ENCODE data around the gene DPM1.

DPM1 gene

GRCh38 chr20:50957798-50958614, at the start of gene DPM1:
DPM1 (minus strand) TSS chr20:50958532; CDS start chr20:50958523, 9 bp downstream.
- peak; percentile 72 to 76 for DNase-seq (ENCODE audit: low read depth in 2 of 2)

DNA sequence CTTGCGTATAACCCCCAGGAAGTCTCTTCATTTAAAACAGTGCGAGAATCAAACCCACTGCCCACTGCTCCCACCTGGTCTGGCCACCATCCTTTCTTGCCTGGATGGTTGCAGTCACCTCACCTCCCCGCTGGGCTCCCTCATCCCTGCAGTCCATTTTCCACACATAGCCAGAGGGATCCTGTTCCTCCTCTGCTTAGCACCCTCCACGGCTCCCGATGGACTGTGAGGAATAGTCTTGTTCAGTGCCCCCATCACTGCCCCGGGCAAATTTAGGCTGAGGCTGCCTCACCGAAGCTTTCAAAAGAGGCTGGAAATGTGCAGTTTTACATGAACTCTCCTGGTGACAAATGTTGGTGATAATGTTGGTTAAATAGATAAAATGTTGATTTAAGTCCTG, 46.9 kb upstream of the DPM1 start:
- DNase-seq (ENCODE audit: low read depth in 2 of 2), result no peak

GRCh38 chr20:51004781-51005180, 46.4 kb upstream of the DPM1 start:
- no peak for DNase-seq (ENCODE audit: low read depth in 2 of 2)

DNA sequence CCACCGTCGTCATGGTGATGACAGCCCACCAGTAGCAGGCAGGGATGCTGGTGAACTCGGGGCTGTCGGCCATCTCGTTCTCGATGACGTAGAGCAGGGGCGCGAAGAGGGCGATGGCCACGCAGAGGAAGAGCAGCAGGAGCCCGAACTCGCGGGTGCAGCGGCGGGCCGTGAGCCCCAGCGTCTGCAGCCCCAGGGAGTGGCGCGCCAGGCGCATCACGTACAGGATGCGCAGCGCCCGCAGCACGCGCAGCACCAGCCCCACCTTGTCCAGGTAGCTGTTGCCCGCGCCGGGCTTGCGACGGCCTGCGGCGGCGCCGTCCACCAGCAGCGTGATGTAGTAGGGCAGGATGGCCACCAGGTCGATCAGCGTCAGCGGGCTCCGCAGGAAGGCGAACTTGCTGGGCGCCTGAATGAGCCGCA, 46.0 kb upstream of the DPM1 start:
- no peak for DNase-seq (ENCODE audit: low read depth in 2 of 2)

GRCh38 chr20:51003753-51004152, 45.4 kb upstream of the DPM1 start:
- DNase-seq (ENCODE audit: low read depth in 2 of 2), result no peak

DNA sequence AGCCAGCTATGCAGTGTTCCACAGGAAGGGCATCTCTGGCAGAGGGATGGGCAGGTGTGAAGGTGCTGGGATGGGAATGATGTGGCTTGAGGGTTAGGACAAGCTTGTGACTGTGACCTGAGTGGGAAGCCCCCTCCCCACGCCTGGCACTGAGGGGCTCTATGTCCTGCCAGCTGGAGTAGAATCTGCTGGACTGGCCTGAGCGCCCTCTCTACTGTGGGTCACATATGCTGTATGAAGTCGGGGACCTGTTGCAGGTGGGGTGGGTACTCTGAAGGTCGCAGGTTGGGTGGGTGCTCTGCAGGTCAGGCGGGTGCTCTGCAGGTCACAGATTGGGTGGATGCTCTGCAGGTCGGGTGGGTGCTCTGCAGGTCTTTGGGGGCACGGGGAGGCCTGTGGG, 44.3 kb upstream of the DPM1 start:
- no peak for DNase-seq (ENCODE audit: low read depth in 2 of 2)

DNA sequence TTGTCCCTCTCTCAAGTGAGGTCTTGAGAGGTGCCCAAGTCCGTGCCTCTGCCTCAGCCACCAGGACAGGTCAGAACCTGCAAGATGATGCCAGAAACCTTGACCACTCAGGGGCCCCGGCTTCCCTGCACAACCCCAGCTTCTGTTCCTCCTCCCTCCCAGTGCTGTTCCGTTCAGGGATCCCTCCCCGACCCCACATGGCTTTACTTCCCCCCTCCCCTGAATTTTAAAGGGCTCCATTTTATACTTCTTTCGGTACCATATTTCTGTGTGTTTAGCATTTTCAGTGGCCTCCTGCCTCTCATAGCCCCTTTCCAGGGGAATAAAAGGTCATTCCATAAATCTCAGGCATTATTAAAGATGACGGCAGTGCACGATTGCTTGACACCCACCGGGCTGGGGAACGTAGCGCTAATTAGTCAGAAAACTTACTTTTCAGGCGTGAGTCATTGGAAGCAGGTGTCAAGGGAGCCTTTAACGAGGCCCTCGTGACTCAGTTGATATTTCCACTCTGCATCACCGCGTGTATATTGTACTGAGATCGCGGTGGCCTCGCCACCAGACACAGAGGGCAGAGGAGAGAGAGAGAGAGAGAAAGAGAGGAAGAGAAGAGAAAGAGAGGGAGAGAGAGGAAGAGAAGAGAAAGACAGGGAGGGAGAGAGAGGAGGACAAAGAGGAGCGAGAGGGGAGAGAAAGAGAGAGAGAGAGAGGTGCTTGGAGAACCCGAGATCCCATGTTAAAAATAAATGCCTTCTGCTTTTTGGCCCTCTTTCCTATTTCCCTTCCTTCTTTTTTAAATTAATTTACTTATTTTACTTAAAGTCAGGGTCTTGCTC, 43.3 kb upstream of the DPM1 start:
- DNase-seq (ENCODE audit: low read depth in 2 of 2), result no peak

GRCh38 chr20:50999355-50999754, 41.0 kb upstream of the DPM1 start:
- DNase-seq (ENCODE audit: low read depth in 2 of 2), result no peak

GRCh38 chr20:50996901-50997865, 38.9 kb upstream of the DPM1 start:
- DNase-seq (ENCODE audit: low read depth in 2 of 2), result no peak

- DNase-seq (ENCODE audit: low read depth in 2 of 2), result no peak
These were observed 37.2 kb upstream of the DPM1 start for GRCh38 chr20:50995506-50995905.

GRCh38 chr20:50993876-50994275, 35.5 kb upstream of the DPM1 start:
- no peak for DNase-seq (ENCODE audit: low read depth in 2 of 2)

DNA sequence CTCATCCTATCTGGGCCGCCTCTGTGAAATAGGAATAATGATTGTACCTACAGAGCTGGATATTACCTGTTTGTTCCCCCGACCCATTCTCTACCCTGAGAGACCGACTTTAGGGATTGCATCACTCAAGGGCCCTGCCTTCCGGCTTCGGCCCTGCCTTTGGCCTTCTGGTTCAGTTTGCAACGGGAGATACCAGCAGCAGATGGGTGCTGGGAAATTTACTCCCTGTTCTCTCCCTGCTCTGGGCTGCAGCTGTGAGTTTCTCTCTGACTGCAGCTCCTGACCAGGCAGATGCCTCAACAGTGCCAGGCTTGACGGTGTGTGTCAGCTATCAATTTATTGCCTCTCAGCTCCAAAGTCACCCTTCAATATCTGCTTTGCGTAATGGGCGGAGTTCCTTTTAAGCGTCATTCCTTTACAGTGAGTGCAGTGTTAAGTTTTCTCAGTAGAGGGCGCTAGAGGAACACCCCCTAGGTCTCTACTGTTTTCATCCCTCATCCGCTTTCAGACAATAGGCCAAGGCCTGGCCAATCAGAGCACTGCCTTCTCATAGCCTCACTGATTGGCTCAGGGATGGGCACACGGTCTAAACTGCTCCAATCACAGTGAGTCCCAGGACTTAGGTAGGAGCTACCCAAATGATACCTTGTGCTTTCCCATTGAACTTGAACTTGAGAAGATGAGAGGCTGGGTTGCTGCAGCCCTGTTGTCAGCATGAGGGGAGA, 34.6 kb upstream of the DPM1 start:
- peak in 1 of 2 donors; percentile 26 for DNase-seq (ENCODE audit: low read depth in 2 of 2)

DNA sequence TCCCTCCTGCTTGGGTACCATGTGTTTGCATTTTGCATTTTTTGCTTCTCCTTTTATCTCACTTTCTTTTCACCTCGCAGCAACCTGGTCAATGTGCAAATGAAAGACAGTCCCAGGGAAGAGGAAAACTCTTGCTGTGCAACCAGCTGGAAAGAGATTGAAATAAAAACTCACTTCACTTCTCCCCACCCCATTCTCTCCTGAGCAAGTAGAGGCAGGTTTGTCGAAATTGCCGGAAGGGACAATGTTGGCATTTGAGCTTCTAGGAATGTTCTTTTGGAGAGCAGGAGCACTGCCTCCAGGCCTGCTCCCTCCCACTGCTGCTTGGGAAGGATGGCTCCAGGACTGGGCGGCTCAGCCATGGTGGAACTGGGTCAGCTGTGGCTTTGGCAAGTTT, 34.0 kb upstream of the DPM1 start:
- no peak for DNase-seq (ENCODE audit: low read depth in 2 of 2)

DNA sequence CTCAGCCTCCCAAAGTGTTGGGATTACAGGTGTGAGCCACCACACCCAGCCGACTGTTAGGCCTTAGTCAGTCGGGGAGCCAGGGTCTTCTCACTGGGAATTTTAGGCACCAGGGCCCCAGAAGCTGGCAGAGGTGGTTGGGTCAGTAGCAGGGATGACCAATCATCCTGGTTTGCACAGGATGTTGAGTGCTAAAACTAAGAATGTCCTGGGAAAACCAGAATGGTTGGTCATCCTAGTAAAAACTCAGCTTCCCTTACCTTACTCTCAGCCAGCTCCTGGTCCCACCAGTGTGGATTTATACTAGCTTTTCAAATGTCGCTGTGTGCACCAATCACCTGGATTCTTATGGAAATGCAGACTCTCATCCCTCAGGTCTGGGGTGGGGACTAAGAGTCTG, 32.7 kb upstream of the DPM1 start:
- no peak for DNase-seq (ENCODE audit: low read depth in 2 of 2)

DNA sequence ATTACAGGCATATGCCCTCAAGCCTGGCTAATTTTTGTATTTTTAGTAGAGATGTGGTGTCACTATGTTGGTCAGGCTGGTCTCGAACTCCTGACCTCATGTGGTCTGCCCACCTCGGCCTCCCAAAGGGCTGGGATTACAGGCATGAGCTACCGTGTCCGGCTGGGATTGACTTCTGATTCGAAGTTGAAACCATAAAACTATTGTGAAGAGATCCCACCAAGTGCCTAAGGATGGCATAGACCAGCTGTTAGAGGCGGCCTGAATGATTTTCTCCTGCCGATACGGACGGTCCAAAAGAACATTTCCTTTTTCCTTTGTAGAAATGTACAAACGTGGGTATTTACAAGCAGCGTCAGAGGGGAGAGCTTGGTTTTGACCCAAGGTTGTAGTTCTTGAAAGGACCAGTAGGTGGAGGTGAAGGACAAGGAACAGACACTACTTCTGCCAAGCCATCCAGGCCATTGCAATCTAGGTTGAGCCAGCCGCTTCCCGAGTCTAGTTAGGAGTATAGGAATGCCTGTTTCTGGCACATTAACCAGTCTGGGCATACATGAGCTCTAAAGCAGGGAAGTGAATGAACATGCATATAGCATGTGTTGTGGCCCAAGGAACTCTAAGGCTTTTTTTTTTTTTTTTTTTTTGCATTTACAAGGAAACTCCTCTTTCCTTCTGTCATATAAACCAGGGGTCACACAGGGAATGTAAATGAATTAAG, 29.3 kb upstream of the DPM1 start:
- no peak for DNase-seq (ENCODE audit: low read depth in 2 of 2)

DNA sequence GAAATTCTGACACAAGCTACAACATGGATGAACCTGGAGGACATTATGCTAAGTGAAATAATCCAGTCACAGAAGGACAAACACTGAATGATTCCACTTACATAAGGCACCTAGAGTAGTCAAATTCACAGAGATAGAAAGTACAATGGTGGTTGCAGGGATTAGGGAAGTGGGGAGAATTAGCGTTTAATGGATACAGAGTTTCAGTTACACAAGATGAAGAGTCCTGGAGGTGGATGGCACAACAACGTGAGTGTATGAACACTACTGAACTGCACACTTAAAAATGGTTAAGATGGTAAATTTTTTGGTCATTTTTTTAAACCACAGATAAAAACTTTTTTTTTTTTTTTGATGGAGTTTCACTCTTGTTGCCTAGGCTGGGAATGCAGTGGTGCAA, 25.0 kb upstream of the DPM1 start:
- no peak for DNase-seq (ENCODE audit: low read depth in 2 of 2)

DNA sequence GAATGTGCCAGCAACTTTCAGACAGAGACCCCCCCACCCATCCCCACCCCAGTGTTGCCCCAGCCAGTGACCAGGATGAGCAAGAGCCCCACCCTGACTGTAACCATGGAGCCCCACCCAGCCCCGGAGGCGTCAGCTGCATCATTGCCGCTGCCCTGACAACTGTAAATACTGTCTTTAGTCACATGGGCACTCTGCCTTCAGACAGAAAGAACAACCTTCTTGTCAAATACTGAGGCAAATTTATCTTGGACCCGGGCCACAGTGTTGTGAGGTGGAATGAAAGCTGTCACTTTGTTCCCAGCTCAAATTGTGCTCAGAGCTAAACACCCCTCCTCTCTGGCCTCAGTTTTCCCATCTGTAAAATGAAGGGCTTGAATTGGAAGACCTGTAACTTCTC, 24.0 kb upstream of the DPM1 start:
- DNase-seq (ENCODE audit: low read depth in 2 of 2), result no peak

- DNase-seq (ENCODE audit: low read depth in 2 of 2), result no peak
These were observed 23.3 kb upstream of the DPM1 start for GRCh38 chr20:50981714-50982048.

GRCh38 chr20:50980851-50981713, 22.8 kb upstream of the DPM1 start:
- peak; percentile 60 to 67 for DNase-seq (ENCODE audit: low read depth in 2 of 2)
